ENCODE data around the gene DNAJC1.
"Not testable (repeated sequence)": the region's sequence is repeated elsewhere in the genome, so short reads cannot be mapped to it uniquely, and the experiment has no call there.

DNAJC1 gene

GRCh38 chr10:22022257-22023032 is 18.9 kb upstream of the DNAJC1 start:
- TF ChIP-seq CTCF (IDR thresholded peaks at IDR 0.05; ENCODE audit: borderline replicate concordance, insufficient read depth, low read depth, low read length), result no peak
- H3K4me3 ChIP-seq (ENCODE audit: low read depth, low read length), result no peak overlapping the region

GRCh38 chr10:22021144-22021543 is 17.6 kb upstream of the DNAJC1 start:
- not testable (repeated sequence) for H3K4me3 ChIP-seq (ENCODE audit: low read depth, low read length)

- no peak for TF ChIP-seq CTCF (IDR thresholded peaks at IDR 0.05; ENCODE audit: borderline replicate concordance, insufficient read depth, low read depth, low read length)
- no peak overlapping the region for H3K4me3 ChIP-seq (ENCODE audit: low read depth, low read length)
Observed at GRCh38 chr10:22017283-22018020, 13.9 kb upstream of the DNAJC1 start.

- no peak for TF ChIP-seq CTCF (IDR thresholded peaks at IDR 0.05; ENCODE audit: borderline replicate concordance, insufficient read depth, low read depth, low read length)
- no peak overlapping the region for H3K4me3 ChIP-seq (ENCODE audit: low read depth, low read length)
Observed at GRCh38 chr10:22016046-22016705, 12.6 kb upstream of the DNAJC1 start.

- H3K4me3 ChIP-seq (ENCODE audit: low read depth, low read length), result no peak overlapping the region
- TF ChIP-seq CTCF (IDR thresholded peaks at IDR 0.05; ENCODE audit: borderline replicate concordance, insufficient read depth, low read depth, low read length), result no peak
Observed at GRCh38 chr10:22010973-22011408, 7.5 kb upstream of the DNAJC1 start.

GRCh38 chr10:22010539-22010938 is 7.0 kb upstream of the DNAJC1 start:
- H3K4me3 ChIP-seq (ENCODE audit: low read depth, low read length), result no peak overlapping the region
- no peak for TF ChIP-seq CTCF (IDR thresholded peaks at IDR 0.05; ENCODE audit: borderline replicate concordance, insufficient read depth, low read depth, low read length)

GRCh38 chr10:22006379-22006884 is 2.9 kb upstream of the DNAJC1 start:
- TF ChIP-seq CTCF (IDR thresholded peaks at IDR 0.05; ENCODE audit: borderline replicate concordance, insufficient read depth, low read depth, low read length), result no peak

More at GRCh38 chr10:22006379-22006884, 2.9 kb upstream of the DNAJC1 start:
- H3K4me3 ChIP-seq (ENCODE audit: low read depth, low read length), result no peak overlapping the region

All from GM12875 (cell line).